Osteocyte (in vitro differentiated cells): Measurements from ENCODE around the gene PHETA1. TPM values are rescaled to one million over a fixed set of nuclear protein-coding genes. Genes with fewer than 3 reads are reported as not detected.
"Not testable (repeated sequence)": the region's sequence is repeated elsewhere in the genome, so short reads cannot be mapped to it uniquely, and the experiment has no call there.

ENCODE experiments used
- DNase-seq: peaks from one replicate; pipeline ENCODE4 v3.0.0; 2021; ENCODE audit warnings: mixed read lengths; ENCODE audit not compliant: unreplicated experiment; ENCODE audit errors: extremely low spot score
- H3K27ac Mint-ChIP-seq: one replicate; pipeline ENCODE4 v1.8.0; 2021; ENCODE audit warnings: mild to moderate bottlenecking, mixed read lengths; ENCODE audit not compliant: unreplicated experiment
- H3K27me3 Mint-ChIP-seq: one replicate; pipeline ENCODE4 v1.8.0; 2021; ENCODE audit warnings: mixed read lengths; ENCODE audit not compliant: unreplicated experiment
- H3K36me3 Mint-ChIP-seq: one replicate; pipeline ENCODE4 v1.8.0; 2021; ENCODE audit warnings: mixed read lengths; ENCODE audit not compliant: unreplicated experiment
- H3K4me1 Mint-ChIP-seq: one replicate; pipeline ENCODE4 v1.8.0; 2021; ENCODE audit warnings: mixed read lengths; ENCODE audit not compliant: unreplicated experiment
- H3K4me3 Mint-ChIP-seq: one replicate; pipeline ENCODE4 v1.8.0; 2021; ENCODE audit warnings: mild to moderate bottlenecking, moderate library complexity, mixed read lengths; ENCODE audit not compliant: unreplicated experiment
- H3K9me3 Mint-ChIP-seq: one replicate; pipeline ENCODE4 v1.8.0; 2021; ENCODE audit warnings: mixed read lengths; ENCODE audit not compliant: unreplicated experiment
- CTCF ChIP-seq: fragments of 200-600 bp; sonication (generic); IDR thresholded peaks from 2 replicates; pipeline ENCODE4 v1.5.0; 2021; ENCODE audit warnings: antibody characterized with exemption, mild to moderate bottlenecking, moderate library complexity
- total RNA-seq: library from RNA; stranded (reverse); gene quantifications from 2 replicates; pipeline ENCODE4 v1.2.1, GENCODE V29; 2021

Gene PHETA1
- total RNA-seq, 1 donor from 2014 or later: 13.6 TPM

GRCh38 chr12:111341426-111342065 lies 27.3 kb downstream of the PHETA1 start:
- no peaks in the 10 kb centered on the region for H3K36me3 Mint-ChIP-seq
- DNase-seq: no peak
- TF ChIP-seq CTCF: no peak
- H3K9me3 Mint-ChIP-seq: no peaks in the 10 kb centered on the region
- H3K4me3 Mint-ChIP-seq: no peak overlapping the region
- H3K27ac Mint-ChIP-seq: no peak overlapping the region
- H3K27me3 Mint-ChIP-seq: peaks cover 18% of the 10 kb centered on the region
- H3K4me1 Mint-ChIP-seq: no peaks in the 10 kb centered on the region

- H3K4me1 Mint-ChIP-seq, H3K4me3 Mint-ChIP-seq, DNase-seq, H3K36me3 Mint-ChIP-seq, H3K27ac Mint-ChIP-seq, H3K9me3 Mint-ChIP-seq: not testable (repeated sequence)
- H3K27me3 Mint-ChIP-seq: peaks cover 18% of the 10 kb centered on the region
Measured at GRCh38 chr12:111340680-111341079, 28.2 kb downstream of the PHETA1 start.

- DNase-seq: no peak
- Mint-ChIP-seq H3K27ac (no peak overlapping the region), H3K4me3 (no peak overlapping the region), H3K9me3 (no peaks in the 10 kb centered on the region), H3K36me3 (no peaks in the 10 kb centered on the region), H3K27me3 (peaks cover 18% of the 10 kb centered on the region), H3K4me1 (no peaks in the 10 kb centered on the region)
- no peak for TF ChIP-seq CTCF
Measured at GRCh38 chr12:111340231-111340630, 28.7 kb downstream of the PHETA1 start.

- no peak for DNase-seq
- H3K36me3 Mint-ChIP-seq: no peaks in the 10 kb centered on the region
- TF ChIP-seq CTCF: no peak
- no peaks in the 10 kb centered on the region for H3K9me3 Mint-ChIP-seq
- peaks cover 20% of the 10 kb centered on the region for H3K27me3 Mint-ChIP-seq
- no peak overlapping the region for H3K27ac Mint-ChIP-seq
- H3K4me1 Mint-ChIP-seq: no peaks in the 10 kb centered on the region
- H3K4me3 Mint-ChIP-seq: no peak overlapping the region
Measured at GRCh38 chr12:111339321-111339938, 29.5 kb downstream of the PHETA1 start.

- no peaks in the 10 kb centered on the region for H3K4me1 Mint-ChIP-seq
Measured at GRCh38 chr12:111338096-111338495, 30.8 kb downstream of the PHETA1 start.

More at GRCh38 chr12:111338096-111338495, 30.8 kb downstream of the PHETA1 start:
- no peaks in the 10 kb centered on the region for H3K9me3 Mint-ChIP-seq
- no peak overlapping the region for H3K27ac Mint-ChIP-seq
- DNase-seq: no peak
- H3K27me3 Mint-ChIP-seq: peaks cover 21% of the 10 kb centered on the region
- no peaks in the 10 kb centered on the region for H3K36me3 Mint-ChIP-seq
- no peak overlapping the region for H3K4me3 Mint-ChIP-seq
- TF ChIP-seq CTCF: no peak
